Neural progenitor cell (in vitro differentiated cells): ENCODE results near the gene MUSTN1.

ENCODE experiments used
- CTCF ChIP-seq: fragments of 200-600 bp; sonication (generic); IDR thresholded peaks from 2 replicates; pipeline ENCODE4 v1.5.1; 2017; ENCODE audit warnings: antibody characterized with exemption, mild to moderate bottlenecking
- EZH2 ChIP-seq: fragments of 200-600 bp; sonication (generic); IDR thresholded peaks from 2 replicates; pipeline ENCODE4 v1.6.1; 2017; ENCODE audit warnings: antibody characterized with exemption, mild to moderate bottlenecking, moderate library complexity
- EZH2phosphoT487 ChIP-seq: fragments of 200-600 bp; sonication (generic); IDR thresholded peaks from 2 replicates; pipeline ENCODE4 v1.6.1; 2017; ENCODE audit warnings: antibody characterized with exemption

DNA sequence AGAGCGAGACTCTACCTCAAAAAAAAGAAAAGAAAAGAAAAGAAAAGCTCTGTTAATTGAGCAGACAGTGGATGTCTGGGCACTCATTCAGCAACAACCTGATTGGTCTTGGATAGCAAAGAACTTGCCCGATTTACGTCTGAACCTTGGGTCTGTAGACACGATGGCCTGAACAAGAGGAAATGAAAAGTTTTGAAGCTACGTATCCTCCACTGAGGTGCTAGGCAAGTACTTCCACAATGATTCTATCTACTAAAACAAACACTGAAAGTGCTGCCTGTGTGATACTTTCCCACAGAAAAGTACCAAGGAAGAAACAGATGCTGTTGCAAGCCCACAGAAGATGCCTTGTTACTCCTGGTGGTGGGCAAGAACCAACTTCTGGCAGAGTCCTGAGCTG is 21.8 kb upstream of the MUSTN1 start:
- TF ChIP-seq EZH2 = no peak
- TF ChIP-seq CTCF = no peak
- no peak for TF ChIP-seq EZH2phosphoT487
